ENCODE measurements around the gene LSS.
A peak's percentile ranks its signal among the peaks of the same experiment; 100 is the strongest.

The LSS gene

GRCh38 chr21:46165098-46165497, 63.5 kb downstream of the LSS start:
- no peak for DNase-seq

GRCh38 chr21:46163380-46163779, 65.2 kb downstream of the LSS start:
- DNase-seq: no peak

GRCh38 chr21:46161633-46162592, 66.7 kb downstream of the LSS start:
- no peak for DNase-seq

- no peak for DNase-seq
Measured at GRCh38 chr21:46160907-46161632, 67.5 kb downstream of the LSS start.

- no peak for DNase-seq
Measured at GRCh38 chr21:46160657-46160906, 68.0 kb downstream of the LSS start.

- no peak for DNase-seq
Measured at GRCh38 chr21:46159841-46160656, 68.5 kb downstream of the LSS start.

GRCh38 chr21:46159390-46159789, 69.2 kb downstream of the LSS start:
- DNase-seq: no peak

- no peak for DNase-seq
Measured at GRCh38 chr21:46158666-46159300, 69.8 kb downstream of the LSS start.

- DNase-seq: no peak
Measured at GRCh38 chr21:46157987-46158451, 70.6 kb downstream of the LSS start.

GRCh38 chr21:46157396-46157986, 71.1 kb downstream of the LSS start:
- DNase-seq: no peak

- no peak for DNase-seq
Measured at GRCh38 chr21:46156678-46157077, 71.9 kb downstream of the LSS start.

- DNase-seq: no peak
Measured at GRCh38 chr21:46156378-46156645, 72.3 kb downstream of the LSS start.

- no peak for DNase-seq
Measured at GRCh38 chr21:46155514-46156377, 72.8 kb downstream of the LSS start, which contains the start of gene FTCD. FTCD (minus strand) TSS chr21:46155579; CDS start chr21:46155523, 56 bp downstream.

GRCh38 chr21:46154955-46155513, 73.5 kb downstream of the LSS start:
- no peak for DNase-seq

GRCh38 chr21:46154155-46154954, 74.2 kb downstream of the LSS start:
- no peak for DNase-seq

- peak; percentile 30 to 32 for DNase-seq
Measured at GRCh38 chr21:46153247-46154154, 75.1 kb downstream of the LSS start.

GRCh38 chr21:46152927-46153246, 75.7 kb downstream of the LSS start:
- DNase-seq: no peak

GRCh38 chr21:46151989-46152926, 76.3 kb downstream of the LSS start:
- no peak for DNase-seq

Measured in activated CD4-positive, alpha-beta T cell treated with anti-CD3 and anti-CD28 coated beads, Interleukin-2, amount 50 U/mL, for 4 hours (primary cell).